ENCODE results near the gene PLEKHD1. TPM values are rescaled to one million over a fixed set of nuclear protein-coding genes. Genes with fewer than 3 reads are reported as not detected.

Gene PLEKHD1
- total RNA-seq, 1 experiment from 2014 or later: 0.15 TPM

DNA sequence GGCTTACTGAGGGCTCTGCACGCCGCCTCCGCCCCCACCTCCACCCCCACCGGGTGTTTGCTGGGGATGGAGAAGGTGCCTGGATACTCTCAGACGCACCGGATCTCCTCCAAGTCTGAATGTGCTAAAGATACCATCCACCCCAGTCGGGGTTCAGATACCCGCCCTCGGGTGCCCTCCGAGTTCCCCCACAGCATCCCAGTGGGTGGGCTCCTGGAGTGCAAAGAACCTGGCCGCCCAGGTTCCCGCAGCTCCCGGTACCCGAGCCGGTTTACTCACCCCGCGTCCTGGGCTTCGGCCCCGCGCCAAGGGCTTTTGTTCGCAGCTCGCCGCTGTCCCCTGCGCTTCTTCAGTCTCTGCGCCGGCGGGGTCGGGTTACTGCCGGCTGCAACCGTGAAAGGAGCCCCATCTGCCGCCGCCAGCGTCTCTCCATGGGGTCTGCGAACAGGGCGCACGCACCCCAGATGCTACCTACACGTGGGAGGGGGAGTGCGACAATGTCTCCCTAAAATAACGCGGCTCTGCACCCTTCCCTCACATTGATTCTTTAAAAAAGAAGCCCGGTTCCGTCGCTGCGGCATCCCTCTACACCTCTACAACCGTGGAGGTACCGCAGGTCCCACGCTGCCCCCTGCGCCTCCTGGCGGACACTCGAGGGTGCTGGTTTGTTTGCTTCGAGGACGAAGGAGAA lies 89.9 kb downstream of the PLEKHD1 start, which contains the start of gene CCDC177:
Gene CCDC177, minus strand, starts transcription at position 609 of the 691 bp plus-strand sequence. CDS start 1,249 bp downstream, outside the sequence.
- Histone ChIP-seq H3K36me3 (ENCODE audit: low read depth, low read length) (no peaks in the 10 kb centered on the region), H3K79me2 (ENCODE audit: low read length) (no peaks in the 10 kb centered on the region), H3K27ac (ENCODE audit: low read length) (no peak within 1 kb of the TSS), H3K9me2 (replicated peaks; ENCODE audit: low read length) (no peaks in the 10 kb centered on the region), H3F3A (ENCODE audit: low read length, unreplicated experiment) (no peaks in the 10 kb centered on the region), H2AFZ (ENCODE audit: low read length) (peak within 1 kb of the TSS; percentile 89), H3K4me3 (ENCODE audit: low read length) (peak within 1 kb of the TSS; percentile 73), H3K27me3 (ENCODE audit: low read length) (peaks cover 55% of the 10 kb centered on the region), H3K9me3 (ENCODE audit: low read length) (no peaks in the 10 kb centered on the region), H3K9ac (ENCODE audit: low read length) (no peak within 1 kb of the TSS), H3K4me2 (ENCODE audit: low read length) (peak within 1 kb of the TSS; percentile 97), H4K20me1 (ENCODE audit: low read length) (no peaks in the 10 kb centered on the region), H3K4me1 (ENCODE audit: insufficient read depth, low read length) (peaks cover 9% of the 10 kb centered on the region)
- BruUV-seq (replicated peaks): no TSS peak
- DNase-seq (peak; percentile 79), ATAC-seq (peak; percentile 86)
- POLR2A ChIA-PET (ENCODE audit: unreplicated experiment): no interaction called here
- CTCF ChIA-PET: interaction anchor here (0.6 to 2.3 kb wide), 5 partner anchors 37 to 328 kb away, joined by 3 to 18 read pairs (median 3); partner anchors contain the start of gene SUSD6
- intact Hi-C loops (cut with micrococcal nuclease): loop anchor here (1.0 to 5.0 kb wide), 3 partner anchors 39 to 332 kb away; partner anchors contain the start of genes ERH and SLC39A9
- peak; percentile 45 for TF ChIP-seq EZH2 (IDR thresholded peaks at IDR 0.05; ENCODE audit: low read length, unreplicated experiment)
- TF ChIP-seq EZH2phosphoT487 (IDR thresholded peaks at IDR 0.05; ENCODE audit: borderline replicate concordance, low read length): peak; percentile 54; the same call in 1 of the 2 replicates
- TF ChIP-seq, protein P1, sequence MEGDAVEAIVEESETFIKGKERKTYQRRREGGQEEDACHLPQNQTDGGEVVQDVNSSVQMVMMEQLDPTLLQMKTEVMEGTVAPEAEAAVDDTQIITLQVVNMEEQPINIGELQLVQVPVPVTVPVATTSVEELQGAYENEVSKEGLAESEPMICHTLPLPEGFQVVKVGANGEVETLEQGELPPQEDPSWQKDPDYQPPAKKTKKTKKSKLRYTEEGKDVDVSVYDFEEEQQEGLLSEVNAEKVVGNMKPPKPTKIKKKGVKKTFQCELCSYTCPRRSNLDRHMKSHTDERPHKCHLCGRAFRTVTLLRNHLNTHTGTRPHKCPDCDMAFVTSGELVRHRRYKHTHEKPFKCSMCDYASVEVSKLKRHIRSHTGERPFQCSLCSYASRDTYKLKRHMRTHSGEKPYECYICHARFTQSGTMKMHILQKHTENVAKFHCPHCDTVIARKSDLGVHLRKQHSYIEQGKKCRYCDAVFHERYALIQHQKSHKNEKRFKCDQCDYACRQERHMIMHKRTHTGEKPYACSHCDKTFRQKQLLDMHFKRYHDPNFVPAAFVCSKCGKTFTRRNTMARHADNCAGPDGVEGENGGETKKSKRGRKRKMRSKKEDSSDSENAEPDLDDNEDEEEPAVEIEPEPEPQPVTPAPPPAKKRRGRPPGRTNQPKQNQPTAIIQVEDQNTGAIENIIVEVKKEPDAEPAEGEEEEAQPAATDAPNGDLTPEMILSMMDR (conservative IDR thresholded peaks at IDR 0.05; ENCODE audit: low read depth, low read length): peak; percentile 93

DNA sequence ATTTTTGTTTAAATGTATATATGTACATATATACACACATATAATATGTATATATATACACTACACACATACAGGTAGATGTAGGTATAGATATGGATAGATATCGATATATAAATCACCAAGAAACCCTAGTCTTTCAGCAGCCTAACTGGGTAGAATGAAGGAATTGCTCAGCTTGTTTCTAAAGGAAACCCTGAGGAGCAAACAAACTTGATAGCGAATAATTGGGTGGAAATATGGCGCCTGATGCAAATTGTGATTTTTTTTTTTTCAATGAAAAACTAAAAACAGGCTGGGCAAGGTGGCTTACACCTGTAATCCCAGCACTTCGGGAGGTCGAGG lies 90.4 kb downstream of the PLEKHD1 start:
- no peaks in the 10 kb centered on the region for H3K36me3 ChIP-seq (ENCODE audit: low read depth, low read length)
- no peak overlapping the region for H2AFZ ChIP-seq (ENCODE audit: low read length)
- no peaks in the 10 kb centered on the region for H3K9me2 ChIP-seq (replicated peaks; ENCODE audit: low read length)
- no peaks in the 10 kb centered on the region for H3K79me2 ChIP-seq (ENCODE audit: low read length)
- ATAC-seq (no peak), DNase-seq (no peak)
- ChIA-PET CTCF (interaction anchor here (1.0 to 2.3 kb wide), 3 partner anchors 37 to 39 kb away, joined by 3 to 18 read pairs (median 6); partner anchors contain the start of gene SUSD6), POLR2A (ENCODE audit: unreplicated experiment) (no interaction called here)
- H3K27me3 ChIP-seq (ENCODE audit: low read length): peaks cover 50% of the 10 kb centered on the region
- H3K4me3 ChIP-seq (ENCODE audit: low read length): no peak overlapping the region
- intact Hi-C loops (cut with micrococcal nuclease): loop anchor here (1.0 to 5.0 kb wide), 3 partner anchors 40 to 332 kb away; partner anchors contain the start of genes ERH and SLC39A9
- H3K4me2 ChIP-seq (ENCODE audit: low read length): peak overlapping the region; percentile 97
- H3K9ac ChIP-seq (ENCODE audit: low read length): no peak overlapping the region
- TF ChIP-seq EZH2 (IDR thresholded peaks at IDR 0.05; ENCODE audit: low read length, unreplicated experiment): no peak
- TF ChIP-seq, protein P1 (conservative IDR thresholded peaks at IDR 0.05; ENCODE audit: low read depth, low read length): no peak
- TF ChIP-seq EZH2phosphoT487 (IDR thresholded peaks at IDR 0.05; ENCODE audit: borderline replicate concordance, low read length): no peak
- peaks cover 12% of the 10 kb centered on the region for H3K4me1 ChIP-seq (ENCODE audit: insufficient read depth, low read length)
- no peaks in the 10 kb centered on the region for H3K9me3 ChIP-seq (ENCODE audit: low read length)
- no peaks in the 10 kb centered on the region for H3F3A ChIP-seq (ENCODE audit: low read length, unreplicated experiment)
- H3K27ac ChIP-seq (ENCODE audit: low read length): no peak overlapping the region
- no TSS peak for BruUV-seq (replicated peaks)
- H4K20me1 ChIP-seq (ENCODE audit: low read length): no peaks in the 10 kb centered on the region

DNA sequence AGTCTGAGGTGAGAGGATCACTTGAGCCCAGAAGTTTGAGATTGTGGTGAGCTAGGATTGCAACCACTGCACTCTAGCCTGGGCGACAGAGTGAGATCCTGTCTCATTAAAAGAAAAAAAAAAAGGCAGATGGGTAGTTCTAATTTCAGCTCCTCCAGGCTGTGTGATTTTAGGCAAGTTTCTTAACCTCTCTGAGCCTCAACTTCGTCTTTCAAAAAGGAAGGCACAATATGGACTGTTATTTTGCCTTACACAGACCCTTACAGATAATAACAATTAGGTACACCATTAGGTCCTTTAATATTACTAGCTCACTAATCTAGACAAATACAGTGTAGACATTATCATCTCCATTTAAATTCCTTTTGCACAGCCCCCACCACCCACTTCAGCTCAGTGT lies 94.9 kb downstream of the PLEKHD1 start:
- no peak for ATAC-seq
- Histone ChIP-seq H3K27ac (ENCODE audit: low read length) (peak overlapping the region; percentile 50), H3K36me3 (ENCODE audit: low read depth, low read length) (no peaks in the 10 kb centered on the region), H4K20me1 (ENCODE audit: low read length) (no peaks in the 10 kb centered on the region), H3K4me2 (ENCODE audit: low read length) (peak overlapping the region; percentile 16; the same call in 1 of the 2 replicates), H3K79me2 (ENCODE audit: low read length) (no peaks in the 10 kb centered on the region), H3K9me3 (ENCODE audit: low read length) (no peaks in the 10 kb centered on the region), H3K9me2 (replicated peaks; ENCODE audit: low read length) (no peaks in the 10 kb centered on the region), H3K4me3 (ENCODE audit: low read length) (no peak overlapping the region), H3F3A (ENCODE audit: low read length, unreplicated experiment) (no peaks in the 10 kb centered on the region), H3K4me1 (ENCODE audit: insufficient read depth, low read length) (peaks cover 12% of the 10 kb centered on the region), H3K9ac (ENCODE audit: low read length) (no peak overlapping the region), H3K27me3 (ENCODE audit: low read length) (peaks cover 10% of the 10 kb centered on the region), H2AFZ (ENCODE audit: low read length) (no peak overlapping the region)
- intact Hi-C loops (cut with micrococcal nuclease): no loop called here
- no TSS peak for BruUV-seq (replicated peaks)
- no peak for TF ChIP-seq EZH2phosphoT487 (IDR thresholded peaks at IDR 0.05; ENCODE audit: borderline replicate concordance, low read length)
- no peak for TF ChIP-seq EZH2 (IDR thresholded peaks at IDR 0.05; ENCODE audit: low read length, unreplicated experiment)
- TF ChIP-seq, protein P1 (conservative IDR thresholded peaks at IDR 0.05; ENCODE audit: low read depth, low read length): no peak
- no peak for DNase-seq
- CTCF ChIA-PET: interaction anchor here (0.5 kb wide), 1 partner anchor 67 kb away, joined by 3 read pairs; no protein-coding TSS in a partner anchor
- POLR2A ChIA-PET (ENCODE audit: unreplicated experiment): no interaction called here

Measured in PC-3 (cell line).